ENCODE measurements around the gene MARS1. TPM values are rescaled to one million over a fixed set of nuclear protein-coding genes. Genes with fewer than 3 reads are reported as not detected.

MARS1 gene
- total and polyA plus RNA-seq, 2 experiments from 2014 or later = 266 to 351 TPM

GRCh38 chr12:57558864-57559263 lies 71.0 kb downstream of the MARS1 start:
- Mint-ChIP-seq H3K9me3 (no peaks in the 10 kb centered on the region), H3K4me3 (no peak overlapping the region), H3K27me3 (ENCODE audit: insufficient read depth, low read depth, poor library complexity) (no peaks in the 10 kb centered on the region), H3K27ac (no peak overlapping the region), H3K4me1 (peaks cover 12% of the 10 kb centered on the region; the same call in 2 of the 3 replicates), H3K36me3 (ENCODE audit: low read depth) (peaks cover under 1% of the 10 kb centered on the region; the same call in 2 of the 3 replicates)
- Histone ChIP-seq H3K36me3 (ENCODE audit: insufficient read depth) (no peaks in the 10 kb centered on the region), H3K4me3 (no peak overlapping the region), H4K20me1 (replicated peaks; ENCODE audit: insufficient read depth) (peaks cover 18% of the 10 kb centered on the region), H3K4me1 (ENCODE audit: insufficient read depth) (peaks cover 12% of the 10 kb centered on the region; the same call in 1 of the 2 replicates), H2AFZ (no peak overlapping the region), H3K27me3 (ENCODE audit: insufficient read depth) (no peaks in the 10 kb centered on the region), H3K27ac (ENCODE audit: low read depth) (no peak overlapping the region), H3K79me2 (replicated peaks; ENCODE audit: insufficient read depth) (peaks cover 16% of the 10 kb centered on the region; the same call in 1 of the 2 replicates), H3F3A (replicated peaks; ENCODE audit: low read depth) (0 out of 2 replicates have a peak, but pooled peaks cover 4% of the 10 kb centered on the region), H3K4me2 (no peak overlapping the region), H3K9me2 (ENCODE audit: insufficient read depth) (no peaks in the 10 kb centered on the region)
- no peak for ATAC-seq
- DNase-seq (ENCODE audit: low spot score) = no peak
- no peak for TF ChIP-seq POLR2AphosphoS5 (IDR thresholded peaks at IDR 0.05; ENCODE audit: low read depth)
- no peak for TF ChIP-seq CREB1 (CRISPR knock-in tag; IDR thresholded peaks at IDR 0.05; ENCODE audit: low read depth)
- TF ChIP-seq EZH2phosphoT487 (IDR thresholded peaks at IDR 0.05; ENCODE audit: unreplicated experiment) = no peak
- TF ChIP-seq JUNB (IDR thresholded peaks at IDR 0.05; ENCODE audit: unreplicated experiment) = no peak
- TF ChIP-seq STAT1 (IDR thresholded peaks at IDR 0.05; ENCODE audit: unreplicated experiment) = no peak
- TF ChIP-seq, protein P1, sequence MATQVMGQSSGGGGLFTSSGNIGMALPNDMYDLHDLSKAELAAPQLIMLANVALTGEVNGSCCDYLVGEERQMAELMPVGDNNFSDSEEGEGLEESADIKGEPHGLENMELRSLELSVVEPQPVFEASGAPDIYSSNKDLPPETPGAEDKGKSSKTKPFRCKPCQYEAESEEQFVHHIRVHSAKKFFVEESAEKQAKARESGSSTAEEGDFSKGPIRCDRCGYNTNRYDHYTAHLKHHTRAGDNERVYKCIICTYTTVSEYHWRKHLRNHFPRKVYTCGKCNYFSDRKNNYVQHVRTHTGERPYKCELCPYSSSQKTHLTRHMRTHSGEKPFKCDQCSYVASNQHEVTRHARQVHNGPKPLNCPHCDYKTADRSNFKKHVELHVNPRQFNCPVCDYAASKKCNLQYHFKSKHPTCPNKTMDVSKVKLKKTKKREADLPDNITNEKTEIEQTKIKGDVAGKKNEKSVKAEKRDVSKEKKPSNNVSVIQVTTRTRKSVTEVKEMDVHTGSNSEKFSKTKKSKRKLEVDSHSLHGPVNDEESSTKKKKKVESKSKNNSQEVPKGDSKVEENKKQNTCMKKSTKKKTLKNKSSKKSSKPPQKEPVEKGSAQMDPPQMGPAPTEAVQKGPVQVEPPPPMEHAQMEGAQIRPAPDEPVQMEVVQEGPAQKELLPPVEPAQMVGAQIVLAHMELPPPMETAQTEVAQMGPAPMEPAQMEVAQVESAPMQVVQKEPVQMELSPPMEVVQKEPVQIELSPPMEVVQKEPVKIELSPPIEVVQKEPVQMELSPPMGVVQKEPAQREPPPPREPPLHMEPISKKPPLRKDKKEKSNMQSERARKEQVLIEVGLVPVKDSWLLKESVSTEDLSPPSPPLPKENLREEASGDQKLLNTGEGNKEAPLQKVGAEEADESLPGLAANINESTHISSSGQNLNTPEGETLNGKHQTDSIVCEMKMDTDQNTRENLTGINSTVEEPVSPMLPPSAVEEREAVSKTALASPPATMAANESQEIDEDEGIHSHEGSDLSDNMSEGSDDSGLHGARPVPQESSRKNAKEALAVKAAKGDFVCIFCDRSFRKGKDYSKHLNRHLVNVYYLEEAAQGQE (IDR thresholded peaks at IDR 0.05; ENCODE audit: unreplicated experiment) = no peak
- TF ChIP-seq, protein P2, sequence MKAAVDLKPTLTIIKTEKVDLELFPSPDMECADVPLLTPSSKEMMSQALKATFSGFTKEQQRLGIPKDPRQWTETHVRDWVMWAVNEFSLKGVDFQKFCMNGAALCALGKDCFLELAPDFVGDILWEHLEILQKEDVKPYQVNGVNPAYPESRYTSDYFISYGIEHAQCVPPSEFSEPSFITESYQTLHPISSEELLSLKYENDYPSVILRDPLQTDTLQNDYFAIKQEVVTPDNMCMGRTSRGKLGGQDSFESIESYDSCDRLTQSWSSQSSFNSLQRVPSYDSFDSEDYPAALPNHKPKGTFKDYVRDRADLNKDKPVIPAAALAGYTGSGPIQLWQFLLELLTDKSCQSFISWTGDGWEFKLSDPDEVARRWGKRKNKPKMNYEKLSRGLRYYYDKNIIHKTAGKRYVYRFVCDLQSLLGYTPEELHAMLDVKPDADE (IDR thresholded peaks at IDR 0.05) = no peak
- no peak for TF ChIP-seq ZNF114 (CRISPR knock-in tag; IDR thresholded peaks at IDR 0.05)
- no peak for TF ChIP-seq NANOG (IDR thresholded peaks at IDR 0.05; ENCODE audit: borderline replicate concordance)
- no peak for TF ChIP-seq ZNF462 (CRISPR knock-in tag; IDR thresholded peaks at IDR 0.05)
- TF ChIP-seq EZH2 (IDR thresholded peaks at IDR 0.05; ENCODE audit: low read depth, unreplicated experiment) = no peak
- TF ChIP-seq ZNF331 (CRISPR knock-in tag; IDR thresholded peaks at IDR 0.05; ENCODE audit: low read depth) = no peak
- TF ChIP-seq CTCF (conservative IDR thresholded peaks at IDR 0.05; ENCODE audit: low read depth in 2 of 2) = no peak

Measured in GM23338 (cell line).